Measurements from ENCODE around the gene FLAD1.
A peak's percentile ranks its signal among the peaks of the same experiment; 100 is the strongest.
"Not testable (repeated sequence)": the region's sequence is repeated elsewhere in the genome, so short reads cannot be mapped to it uniquely, and the experiment has no call there.

The FLAD1 gene

DNA sequence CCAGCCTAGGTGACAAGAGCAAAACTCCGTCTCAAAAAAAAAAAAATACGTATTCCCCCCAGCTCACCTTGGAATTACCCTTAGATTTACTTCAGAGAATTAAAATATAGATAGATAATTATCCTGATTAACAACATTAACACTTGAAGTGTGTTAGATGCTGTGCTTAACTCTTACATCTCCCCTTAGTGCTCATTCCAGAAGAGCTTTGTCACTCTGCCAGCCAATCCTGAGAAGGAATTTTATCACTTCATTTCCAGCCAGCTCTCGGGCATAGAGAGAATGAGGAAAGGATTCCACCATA, 11.0 kb upstream of the FLAD1 start:
- peaks cover 15% of the 10 kb centered on the region for H3K36me3 ChIP-seq (ENCODE audit: insufficient read depth, low read length)
- H3K4me3 ChIP-seq (ENCODE audit: low read length) = peak overlapping the region; percentile 77
- peaks cover 59% of the 10 kb centered on the region for H3K4me1 ChIP-seq (ENCODE audit: control insufficient read depth, insufficient read depth, low read length)
- H3K9me3 ChIP-seq (replicated peaks; ENCODE audit: low read length) = no peaks in the 10 kb centered on the region
- peak overlapping the region; percentile 97 for H3K4me2 ChIP-seq (ENCODE audit: low read length)
- H3K27me3 ChIP-seq (ENCODE audit: control insufficient read depth, insufficient read depth, low read length) = no peaks in the 10 kb centered on the region
- peak overlapping the region; percentile 94 for H3K9ac ChIP-seq (ENCODE audit: low read depth, low read length)

DNA sequence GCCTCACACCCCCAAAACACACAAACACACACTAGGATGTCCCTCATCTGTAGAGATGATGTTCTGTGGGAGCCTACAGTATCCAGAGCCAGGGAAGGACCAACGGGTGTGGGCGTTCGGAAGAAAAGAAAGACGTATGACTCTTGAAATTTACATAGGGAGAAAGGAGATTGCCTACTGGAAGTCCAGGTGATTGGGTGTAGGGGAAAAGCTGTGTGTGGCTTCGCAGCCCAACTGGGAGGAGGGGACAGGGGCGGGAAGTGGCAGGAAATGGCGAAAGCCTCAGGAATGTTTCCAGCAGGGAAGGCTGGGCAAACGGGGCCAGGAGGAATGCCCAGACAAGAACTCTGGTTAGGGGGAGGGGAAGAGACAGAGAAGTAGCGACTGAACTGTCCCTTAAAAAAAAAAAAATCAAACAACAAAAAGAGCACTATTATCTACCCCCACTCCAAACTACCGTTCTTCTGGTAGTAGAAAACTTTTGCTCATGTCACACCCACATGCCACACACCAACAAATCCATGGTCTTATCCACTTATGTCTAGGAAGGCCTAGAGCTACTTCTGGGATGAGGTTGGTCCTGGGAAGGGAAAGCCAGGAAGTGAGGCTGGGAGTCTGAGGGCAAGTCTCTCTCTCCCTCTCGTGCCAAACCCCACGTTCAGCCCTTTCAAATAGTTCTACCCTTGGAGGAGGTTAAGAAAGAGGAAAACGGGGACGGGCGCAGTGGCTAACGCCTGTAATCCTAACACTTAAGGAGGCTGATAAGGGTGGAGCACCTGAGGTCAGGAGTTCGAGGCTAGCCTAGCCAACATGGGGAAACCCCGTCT, 10.4 kb upstream of the FLAD1 start:
- Histone ChIP-seq H3K36me3 (ENCODE audit: insufficient read depth, low read length) (peaks cover 10% of the 10 kb centered on the region), H3K4me1 (ENCODE audit: control insufficient read depth, insufficient read depth, low read length) (peaks cover 54% of the 10 kb centered on the region), H3K9ac (ENCODE audit: low read depth, low read length) (peak overlapping the region; percentile 94), H3K4me2 (ENCODE audit: low read length) (peak overlapping the region; percentile 97), H3K27me3 (ENCODE audit: control insufficient read depth, insufficient read depth, low read length) (no peaks in the 10 kb centered on the region), H3K4me3 (ENCODE audit: low read length) (peak overlapping the region; percentile 77), H3K9me3 (replicated peaks; ENCODE audit: low read length) (no peaks in the 10 kb centered on the region)

DNA sequence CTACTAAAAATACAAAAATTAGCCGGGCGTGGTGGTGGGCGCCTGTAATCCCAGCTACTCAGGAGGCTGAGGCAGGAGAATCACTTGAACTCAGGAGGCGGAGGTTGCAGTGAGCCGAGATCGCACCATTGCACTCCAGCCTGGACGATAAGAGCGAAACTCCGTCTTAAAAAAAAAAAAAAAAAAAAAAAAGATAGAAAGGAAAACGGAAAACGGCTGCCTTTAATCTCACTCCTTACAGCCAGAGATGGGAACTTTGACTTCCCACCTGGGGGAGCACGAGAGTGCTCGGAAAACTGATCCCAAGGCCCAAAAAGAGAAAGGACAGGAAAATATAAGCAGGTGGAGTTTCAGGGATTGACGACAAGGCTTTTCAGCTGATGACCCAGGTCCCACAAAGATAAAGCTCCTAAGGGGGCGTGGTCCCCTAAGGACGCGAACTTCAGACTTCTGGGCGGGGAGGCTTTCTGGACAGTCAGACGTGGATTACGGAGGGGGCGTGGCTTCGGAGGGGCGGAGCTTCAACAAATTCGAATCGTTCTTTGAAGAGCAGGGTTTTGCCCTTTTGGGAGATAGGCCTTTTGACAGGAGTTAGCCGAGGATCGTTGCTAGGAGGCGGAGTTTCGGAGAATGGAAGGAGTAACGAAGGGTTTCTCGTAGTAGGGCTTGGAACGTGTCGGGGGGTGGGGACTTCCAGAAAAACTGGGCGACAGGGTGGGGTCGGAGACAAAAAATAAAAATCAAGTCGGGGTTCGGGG, 9.6 kb upstream of the FLAD1 start:
- Histone ChIP-seq H3K4me2 (ENCODE audit: low read length) (peak overlapping the region; percentile 97), H3K36me3 (ENCODE audit: insufficient read depth, low read length) (peaks cover 5% of the 10 kb centered on the region), H3K27me3 (ENCODE audit: control insufficient read depth, insufficient read depth, low read length) (no peaks in the 10 kb centered on the region), H3K4me1 (ENCODE audit: control insufficient read depth, insufficient read depth, low read length) (peaks cover 46% of the 10 kb centered on the region), H3K4me3 (ENCODE audit: low read length) (peak overlapping the region; percentile 77), H3K9me3 (replicated peaks; ENCODE audit: low read length) (no peaks in the 10 kb centered on the region), H3K9ac (ENCODE audit: low read depth, low read length) (peak overlapping the region; percentile 94)

DNA sequence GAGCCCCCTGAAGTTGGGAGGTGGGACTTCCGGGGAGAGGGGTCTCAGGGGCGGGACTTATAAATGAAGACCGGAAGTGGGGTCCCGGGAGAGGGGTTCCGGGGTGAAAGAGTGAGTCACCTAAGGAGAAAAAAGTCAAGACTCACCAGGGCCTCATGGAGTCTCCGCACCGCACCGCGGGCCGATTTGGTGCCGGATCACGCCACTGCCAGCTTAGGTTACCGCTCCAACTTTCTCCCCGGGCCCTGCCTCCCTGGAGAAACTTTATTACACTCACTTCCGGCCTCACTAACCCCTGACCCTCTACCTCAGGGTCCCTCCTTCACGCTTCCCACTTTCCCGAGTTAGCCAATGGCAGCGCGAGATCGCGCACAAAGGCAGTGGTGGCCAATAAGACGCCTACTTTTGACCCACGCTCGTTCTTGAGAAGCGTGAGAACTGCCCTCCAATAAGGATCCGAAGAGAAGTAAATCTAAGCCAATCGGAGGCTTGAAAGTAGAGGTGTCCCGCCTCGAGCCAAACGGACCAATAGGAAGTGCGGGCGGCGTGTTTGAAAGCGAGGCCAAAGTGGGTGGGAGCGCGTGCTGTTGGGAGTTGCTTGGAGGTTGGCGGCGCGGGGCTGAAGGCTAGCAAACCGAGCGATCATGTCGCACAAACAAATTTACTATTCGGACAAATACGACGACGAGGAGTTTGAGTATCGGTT, 8.9 kb upstream of the FLAD1 start, which contains the start of gene CKS1B:
TSS of gene CKS1B (plus strand) at position 580 of the 706 bp plus-strand sequence. CDS start at position 645, 65 bp downstream.
- Histone ChIP-seq H3K9me3 (replicated peaks; ENCODE audit: low read length) (no peaks in the 10 kb centered on the region), H3K36me3 (ENCODE audit: insufficient read depth, low read length) (peaks cover 5% of the 10 kb centered on the region), H3K4me1 (ENCODE audit: control insufficient read depth, insufficient read depth, low read length) (peaks cover 39% of the 10 kb centered on the region), H3K4me2 (ENCODE audit: low read length) (peak within 1 kb of the TSS; percentile 97), H3K9ac (ENCODE audit: low read depth, low read length) (peak within 1 kb of the TSS; percentile 94), H3K27me3 (ENCODE audit: control insufficient read depth, insufficient read depth, low read length) (no peaks in the 10 kb centered on the region), H3K4me3 (ENCODE audit: low read length) (peak within 1 kb of the TSS; percentile 78)

DNA sequence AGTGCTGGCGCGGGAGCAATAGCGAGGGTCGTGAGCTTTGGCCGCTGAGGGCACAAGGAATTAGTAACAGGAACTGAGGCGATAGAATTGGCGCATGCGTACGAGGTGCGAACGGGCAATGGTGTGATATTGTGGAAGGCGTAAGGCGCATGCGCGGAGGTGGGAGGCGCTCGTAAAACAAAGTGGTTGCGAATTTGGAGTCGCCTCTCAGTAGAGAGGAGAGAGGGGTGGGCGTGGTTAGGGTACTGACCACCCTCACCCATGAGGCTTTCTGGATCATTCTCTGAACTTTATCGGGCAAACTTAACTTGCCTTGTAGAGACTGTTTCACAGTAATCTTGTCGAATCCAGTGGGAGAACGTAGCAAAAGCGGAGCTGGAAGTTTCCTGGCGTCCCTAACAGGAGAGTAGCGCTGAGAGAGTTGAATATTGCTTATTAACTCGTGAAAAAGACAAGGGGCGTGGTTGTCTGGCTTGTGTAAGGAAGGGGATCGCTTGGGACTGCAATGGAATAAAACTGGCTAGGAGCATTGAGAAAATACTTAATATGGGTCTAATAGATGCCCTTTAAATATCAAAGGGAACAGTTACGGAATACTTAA, 8.2 kb upstream of the FLAD1 start:
- peak overlapping the region; percentile 93 for H3K4me2 ChIP-seq (ENCODE audit: low read length)
- H3K9ac ChIP-seq (ENCODE audit: low read depth, low read length) = peak overlapping the region; percentile 94
- peak overlapping the region; percentile 78 for H3K4me3 ChIP-seq (ENCODE audit: low read length)
- H3K27me3 ChIP-seq (ENCODE audit: control insufficient read depth, insufficient read depth, low read length) = no peaks in the 10 kb centered on the region
- peaks cover 36% of the 10 kb centered on the region for H3K4me1 ChIP-seq (ENCODE audit: control insufficient read depth, insufficient read depth, low read length)
- H3K36me3 ChIP-seq (ENCODE audit: insufficient read depth, low read length) = peaks cover 9% of the 10 kb centered on the region
- no peaks in the 10 kb centered on the region for H3K9me3 ChIP-seq (replicated peaks; ENCODE audit: low read length)

DNA sequence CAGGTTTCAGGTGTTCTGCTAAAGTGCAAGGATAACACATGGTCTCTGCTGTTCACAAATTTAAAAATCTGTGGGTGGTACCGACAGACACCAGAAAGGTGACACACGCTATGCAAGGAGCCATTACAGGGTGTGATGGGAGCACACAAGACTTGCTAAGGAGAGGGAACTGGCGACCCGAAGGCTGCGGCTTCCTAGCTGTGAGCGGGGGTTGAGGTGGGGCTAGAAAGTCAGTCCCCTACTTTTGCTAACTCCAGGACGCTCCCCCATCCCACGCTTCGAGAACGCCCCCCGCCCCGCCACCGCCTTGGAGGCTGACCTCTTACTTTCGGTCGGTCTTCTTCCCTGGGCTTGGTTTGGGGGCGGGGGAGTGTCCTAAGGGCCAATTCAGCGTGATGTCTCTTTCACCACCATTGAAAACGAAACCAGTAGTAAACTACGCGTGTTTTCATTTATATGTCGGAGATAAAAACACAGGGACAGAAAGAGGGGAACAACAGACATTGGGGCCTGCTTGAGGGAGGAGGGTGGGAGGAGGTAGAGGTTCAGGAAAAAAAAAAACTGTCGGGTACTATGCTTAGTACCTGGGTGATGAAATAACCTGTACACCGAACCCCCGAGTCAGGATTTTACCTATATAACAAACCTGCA, 7.6 kb upstream of the FLAD1 start:
- peak overlapping the region; percentile 78 for H3K4me3 ChIP-seq (ENCODE audit: low read length)
- no peaks in the 10 kb centered on the region for H3K27me3 ChIP-seq (ENCODE audit: control insufficient read depth, insufficient read depth, low read length)
- H3K4me1 ChIP-seq (ENCODE audit: control insufficient read depth, insufficient read depth, low read length) = peaks cover 33% of the 10 kb centered on the region
- no peaks in the 10 kb centered on the region for H3K9me3 ChIP-seq (replicated peaks; ENCODE audit: low read length)
- H3K9ac ChIP-seq (ENCODE audit: low read depth, low read length) = peak overlapping the region; percentile 94
- H3K4me2 ChIP-seq (ENCODE audit: low read length) = peak overlapping the region; percentile 93
- peaks cover 9% of the 10 kb centered on the region for H3K36me3 ChIP-seq (ENCODE audit: insufficient read depth, low read length)

DNA sequence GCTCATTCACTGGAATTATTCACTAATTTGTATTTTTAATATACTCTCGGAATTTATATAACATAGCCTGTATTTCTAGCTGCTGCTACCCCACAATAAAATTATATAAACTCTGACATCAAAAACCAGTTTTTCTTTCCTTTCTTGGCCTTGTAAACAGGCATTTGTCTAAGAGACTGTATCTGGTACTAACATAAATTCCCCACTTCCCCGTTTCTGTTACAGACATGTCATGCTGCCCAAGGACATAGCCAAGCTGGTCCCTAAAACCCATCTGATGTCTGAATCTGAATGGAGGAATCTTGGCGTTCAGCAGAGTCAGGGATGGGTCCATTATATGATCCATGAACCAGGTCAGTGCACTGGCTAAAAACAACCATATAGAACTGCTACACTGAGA, 5.4 kb upstream of the FLAD1 start:
- H3K4me1 ChIP-seq (ENCODE audit: control insufficient read depth, insufficient read depth, low read length) = peaks cover 20% of the 10 kb centered on the region
- not testable (repeated sequence) for H3K36me3 ChIP-seq (ENCODE audit: insufficient read depth, low read length); H3K9me3 ChIP-seq (replicated peaks; ENCODE audit: low read length); H3K4me3 ChIP-seq (ENCODE audit: low read length); H3K9ac ChIP-seq (ENCODE audit: low read depth, low read length); H3K27me3 ChIP-seq (ENCODE audit: control insufficient read depth, insufficient read depth, low read length); H3K4me2 ChIP-seq (ENCODE audit: low read length)

DNA sequence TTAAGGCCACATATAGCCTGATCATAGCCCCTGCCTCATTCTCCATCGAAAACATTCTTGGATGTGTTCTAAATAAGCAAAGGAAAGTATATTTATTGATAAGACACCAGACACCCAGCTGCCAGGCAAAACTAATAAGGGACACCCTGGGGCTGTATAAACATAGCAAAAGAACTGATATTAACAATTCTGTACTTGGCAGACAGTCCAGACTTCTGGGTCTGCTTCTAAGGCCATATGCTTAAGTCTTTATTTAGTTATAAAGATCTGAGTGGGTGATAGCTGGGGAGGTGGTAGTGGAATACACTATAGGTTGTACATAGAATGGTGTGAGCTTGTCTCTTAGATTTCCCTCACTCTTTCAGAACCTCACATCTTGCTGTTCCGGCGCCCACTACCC, 4.8 kb upstream of the FLAD1 start:
- Histone ChIP-seq H3K4me3 (ENCODE audit: low read length) (no peak overlapping the region), H3K9me3 (replicated peaks; ENCODE audit: low read length) (no peaks in the 10 kb centered on the region), H3K36me3 (ENCODE audit: insufficient read depth, low read length) (peaks cover 9% of the 10 kb centered on the region), H3K4me2 (ENCODE audit: low read length) (no peak overlapping the region), H3K4me1 (ENCODE audit: control insufficient read depth, insufficient read depth, low read length) (peaks cover 17% of the 10 kb centered on the region), H3K9ac (ENCODE audit: low read depth, low read length) (no peak overlapping the region), H3K27me3 (ENCODE audit: control insufficient read depth, insufficient read depth, low read length) (no peaks in the 10 kb centered on the region)

DNA sequence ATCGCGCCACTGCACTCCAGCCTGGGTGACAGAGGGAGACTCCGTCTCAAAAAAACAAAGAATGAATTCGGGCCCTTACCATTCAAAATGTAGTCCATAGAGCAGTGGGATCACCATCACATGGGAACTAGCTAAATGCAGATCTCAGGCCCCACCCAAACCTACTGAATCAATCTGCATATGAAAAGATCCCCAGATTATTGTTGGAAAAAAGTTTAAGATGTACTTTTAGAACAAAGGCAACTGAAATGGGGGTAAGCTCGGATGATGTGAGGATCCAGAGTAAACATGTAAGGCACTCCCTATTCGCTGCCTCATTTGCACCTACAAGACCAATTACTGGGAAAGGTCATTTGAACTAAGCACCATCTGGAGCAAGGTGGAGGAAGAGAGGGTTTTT, 803 bp upstream of the FLAD1 start:
- H3K9me3 ChIP-seq (replicated peaks; ENCODE audit: low read length) = no peaks in the 10 kb centered on the region
- peak overlapping the region; percentile 69 for H3K9ac ChIP-seq (ENCODE audit: low read depth, low read length)
- peak overlapping the region; percentile 84 for H3K4me2 ChIP-seq (ENCODE audit: low read length)
- H3K36me3 ChIP-seq (ENCODE audit: insufficient read depth, low read length) = peaks cover 15% of the 10 kb centered on the region
- peak overlapping the region; percentile 75 for H3K4me3 ChIP-seq (ENCODE audit: low read length)
- peaks cover 16% of the 10 kb centered on the region for H3K4me1 ChIP-seq (ENCODE audit: control insufficient read depth, insufficient read depth, low read length)
- no peaks in the 10 kb centered on the region for H3K27me3 ChIP-seq (ENCODE audit: control insufficient read depth, insufficient read depth, low read length)

DNA sequence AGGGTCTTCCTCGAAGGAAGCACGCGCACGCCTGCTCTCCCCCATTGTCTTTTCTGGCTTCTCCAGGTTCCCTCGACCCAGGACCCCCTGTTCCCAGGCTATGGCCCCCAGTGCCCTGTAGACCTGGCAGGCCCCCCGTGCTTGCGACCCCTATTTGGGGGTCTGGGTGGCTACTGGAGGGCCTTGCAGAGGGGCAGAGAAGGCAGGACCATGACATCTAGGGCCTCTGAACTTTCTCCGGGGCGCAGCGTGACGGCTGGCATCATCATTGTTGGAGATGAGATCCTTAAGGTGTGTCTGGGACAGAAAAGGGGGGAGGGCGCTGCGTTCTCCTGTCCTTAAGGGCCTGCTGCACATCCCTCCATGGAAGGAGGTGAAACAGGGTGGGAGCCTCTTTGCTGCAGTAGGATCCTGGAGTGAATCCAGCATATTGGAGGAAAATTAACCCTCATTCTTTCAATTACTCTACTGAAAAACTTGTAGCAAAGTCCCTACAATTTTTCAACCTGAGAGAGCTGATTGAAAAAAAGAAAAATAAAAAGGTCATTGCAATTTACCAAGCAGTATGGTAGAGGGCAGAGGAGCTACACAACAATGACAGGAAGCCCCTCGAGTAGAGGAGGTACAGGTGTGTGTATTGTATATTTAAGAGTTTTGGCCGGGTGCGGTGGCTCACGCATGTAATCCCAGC, 777 bp downstream of the FLAD1 start:
- Histone ChIP-seq H3K9me3 (replicated peaks; ENCODE audit: low read length) (no peaks in the 10 kb centered on the region), H3K27me3 (ENCODE audit: control insufficient read depth, insufficient read depth, low read length) (no peaks in the 10 kb centered on the region), H3K36me3 (ENCODE audit: insufficient read depth, low read length) (peaks cover 28% of the 10 kb centered on the region), H3K9ac (ENCODE audit: low read depth, low read length) (peak overlapping the region; percentile 88), H3K4me2 (ENCODE audit: low read length) (peak overlapping the region; percentile 89), H3K4me3 (ENCODE audit: low read length) (peak overlapping the region; percentile 75), H3K4me1 (ENCODE audit: control insufficient read depth, insufficient read depth, low read length) (peaks cover 16% of the 10 kb centered on the region)
